HepG2 (cell line): Measurements from ENCODE around the gene IL1RAPL2. TPM values are rescaled to one million over a fixed set of nuclear protein-coding genes. Genes with fewer than 3 reads are reported as not detected.

Experiments
- ATAC-seq: fragments of 200-7000 bp; cut with Tn5 transposase; 3 replicates; pipeline ENCODE4 v1.9.1; 2020; ENCODE audit warnings: mild to moderate bottlenecking, moderate library complexity
- BruUV-seq: library from RNA; stranded (reverse); fragments of 400-500 nt; replicated peaks from 2 replicates; lab custom pipeline; 2021; lab: Mats Ljungman, UMichigan
- CTCF ChIA-PET: fragments of 300-600 bp; formaldehyde crosslinking; extraction: SDS; loops from one replicate; lab custom pipeline; 2021; ENCODE audit warnings: low total read pairs, inconsistent platforms, low intra/inter-chr PET ratio; lab: Yijun Ruan, JAX
- POLR2A ChIA-PET: fragments of 350-600 bp; sonication (Branson Sonifier 250); formaldehyde crosslinking; loops from one replicate; lab custom pipeline; 2020; ENCODE audit warnings: antibody characterized with exemption, inconsistent platforms; lab: Yijun Ruan, JAX
- DNase-seq: peaks from one replicate; pipeline ENCODE4 v3.0.0-alpha.2; 2015; ENCODE audit warnings: low spot score
- FAIRE-seq: peaks from 3 replicates; lab custom pipeline; 2011; peaks lifted over from hg19 to GRCh38; lab: Jason Lieb, UNC
- H2AFZ ChIP-seq: one replicate; pipeline ENCODE4 v1.6.1; 2011; ENCODE audit warnings: low read length, inconsistent platforms
- H3K27ac ChIP-seq: fragments of 300-600 bp; 3 replicates; pipeline ENCODE4 v1.8.0; 2011; ENCODE audit warnings: mixed run types, mild to moderate bottlenecking, mixed read lengths, low read length, inconsistent platforms; ENCODE audit not compliant: insufficient read depth; ENCODE audit errors: extremely low read length
- H3K27me3 ChIP-seq, 2 experiments: fragments of 200-600 bp in 1 of 2; 2 replicates in 1 of 2; 3 replicates in 1 of 2; pipeline versions ENCODE4 v1.6.0 to v1.8.0; 2011; ENCODE audit warnings: low read length in 2 of 2, mild to moderate bottlenecking in 2 of 2, moderate library complexity in 2 of 2, inconsistent platforms in 1 of 2; ENCODE audit not compliant: insufficient read depth in 2 of 2, control insufficient read depth in 1 of 2
- H3K36me3 ChIP-seq, 2 experiments: fragments of 200-600 bp in 1 of 2; replicated peaks in 1 of 2; 2 replicates in 1 of 2; 3 replicates in 1 of 2; pipeline versions ENCODE4 v1.5.1 to v1.8.0; 2011; ENCODE audit warnings: low read length in 2 of 2, inconsistent platforms in 1 of 2; ENCODE audit not compliant: insufficient read depth in 2 of 2, control insufficient read depth in 1 of 2
- H3K4me1 ChIP-seq: 2 replicates; pipeline ENCODE4 v1.5.1; 2012; ENCODE audit warnings: low read length, inconsistent platforms; ENCODE audit not compliant: insufficient read depth
- H3K4me2 ChIP-seq: 2 replicates; pipeline ENCODE4 v1.6.0; 2011; ENCODE audit warnings: low read depth, low read length, inconsistent platforms
- H3K4me3 ChIP-seq, 3 experiments: fragments of 200-600 bp in 1 of 3; sonication (generic), shearing (Covaris generic) in 1 of 3; replicated peaks in 1 of 3; 2 replicates each; pipeline ENCODE4 v1.5.1; 2011 to 2016; ENCODE audit warnings: low read length in 3 of 3, inconsistent platforms in 2 of 3, low read depth in 2 of 3, mild to moderate bottlenecking in 2 of 3, control low read depth in 1 of 3, mixed read lengths in 1 of 3; ENCODE audit not compliant: insufficient read depth in 1 of 3
- H3K79me2 ChIP-seq: one replicate; pipeline ENCODE4 v1.6.1; 2011; ENCODE audit warnings: low read length, inconsistent platforms; ENCODE audit not compliant: insufficient read depth
- H3K9ac ChIP-seq: 2 replicates; pipeline ENCODE4 v1.6.0; 2011; ENCODE audit warnings: mild to moderate bottlenecking, low read depth, low read length, inconsistent platforms; ENCODE audit not compliant: insufficient read depth
- H3K9me3 ChIP-seq: 2 replicates; pipeline ENCODE4 v1.5.1; 2012; ENCODE audit warnings: mild to moderate bottlenecking, low read length
- H4K20me1 ChIP-seq: 2 replicates; pipeline ENCODE4 v1.6.0; 2011; ENCODE audit warnings: inconsistent platforms, mild to moderate bottlenecking, low read length, moderate library complexity; ENCODE audit not compliant: insufficient read depth
- CHD2 ChIP-seq: IDR thresholded peaks from 2 replicates; pipeline ENCODE4 v1.6.1; 2011; ENCODE audit warnings: low read depth, low read length, improper control_type of control experiment
- IRF2 ChIP-seq: IDR thresholded peaks from 2 replicates; pipeline ENCODE4 v1.6.1; 2018; ENCODE audit warnings: missing genetic modification reagents, missing compliant biosample characterization
- NPAS2 ChIP-seq: sonication (generic); formaldehyde crosslinking; IDR thresholded peaks from 2 replicates; pipeline ENCODE4 v1.8.0; 2022; ENCODE audit warnings: mild to moderate bottlenecking, missing genetic modification reagents, borderline replicate concordance
- TAF15 ChIP-seq: fragments of 200-400 bp; formaldehyde crosslinking; IDR thresholded peaks from one replicate; pipeline ENCODE4 v1.6.1; 2018; ENCODE audit warnings: mild to moderate bottlenecking, low read depth, low read length; ENCODE audit not compliant: poor library complexity, severe bottlenecking
- XRCC5 ChIP-seq: fragments of 200-400 bp; formaldehyde crosslinking; optimal IDR thresholded peaks from 2 replicates; pipeline ENCODE3; 2017; ENCODE audit warnings: mild to moderate bottlenecking, low read length
- ZFP82 ChIP-seq: sonication (generic); formaldehyde crosslinking; IDR thresholded peaks from 2 replicates; pipeline ENCODE4 v1.5.1; 2020; ENCODE audit warnings: mild to moderate bottlenecking, missing genetic modification reagents, borderline replicate concordance
- ZNF326 ChIP-seq: sonication (generic); formaldehyde crosslinking; IDR thresholded peaks from 2 replicates; pipeline ENCODE4 v1.4.0; 2020; ENCODE audit warnings: missing genetic modification reagents, borderline replicate concordance
- ZNF790 ChIP-seq: sonication (generic); formaldehyde crosslinking; IDR thresholded peaks from 2 replicates; pipeline ENCODE4 v1.8.0; 2022; ENCODE audit warnings: missing genetic modification reagents, mild to moderate bottlenecking, borderline replicate concordance
- WGBS: methylation state at CpG from one replicate; pipeline ENCODE4 v1.1.6; 2017; ENCODE audit warnings: low lambda C conversion rate; 5-methylcytosine and 5-hydroxymethylcytosine counted together
- in situ Hi-C: cut with HindIII; loops from 2 replicates; pipeline ENCODE4 v1.10.0; 2017; ENCODE audit warnings: low pct_unique_long_range_greater_than_20kb; ENCODE audit not compliant: extremely low pct_ligation_motif_present
- intact Hi-C: fragments of 100-400 bp; cut with micrococcal nuclease; formaldehyde crosslinking; loops from one replicate; pipeline ENCODE4 v1.10.0; 2022; ENCODE audit not compliant: unreplicated experiment
- polyA plus RNA-seq, 8 experiments: library from polyadenylated mRNA; depleted of rRNA in 3 of 8; stranded (reverse) in 7 of 8; unstranded in 1 of 8; fragments of >200 nt; fragmentation: Illumina TruSeq in 4 of 8; extraction: Trizol in 4 of 8; gene quantifications; 2 replicates each; pipeline versions ENCODE4 v1.2.1 to v1.2.3, GENCODE V29; 2011 to 2016; ENCODE audit warnings: low read depth in 4 of 8, missing spikeins in 1 of 8, mixed read lengths in 1 of 8; ENCODE audit not compliant: insufficient read depth in 1 of 8
- total RNA-seq, 5 experiments: library from RNA; depleted of rRNA; stranded (reverse); fragments of >200 nt; fragmentation: Illumina TruSeq; extraction: Trizol; gene quantifications; 2 replicates each; pipeline ENCODE4 v1.2.3, GENCODE V29; 2016; ENCODE audit warnings: low read depth in 1 of 5
- TF ChIP-seq, protein P1 (sequence below): sonication (generic); formaldehyde crosslinking; IDR thresholded peaks from 2 replicates; pipeline ENCODE4 v1.5.0; 2020; ENCODE audit warnings: mild to moderate bottlenecking, missing genetic modification reagents
- TF ChIP-seq, protein P2 (sequence below): sonication (generic); formaldehyde crosslinking; IDR thresholded peaks from 2 replicates; pipeline ENCODE4 v1.4.0; 2020; ENCODE audit warnings: missing genetic modification reagents, low read depth, mild to moderate bottlenecking, borderline replicate concordance
- TF ChIP-seq, protein P3 (sequence below): sonication (generic); formaldehyde crosslinking; IDR thresholded peaks from 2 replicates; pipeline ENCODE4 v1.4.0; 2020; ENCODE audit warnings: missing genetic modification reagents, mild to moderate bottlenecking, borderline replicate concordance

IL1RAPL2 gene
- total and polyA plus RNA-seq, 2 of the 13 experiments (the other 11 are each of a cell fraction or from before 2014, with no cell fraction given) = not detected

DNA sequence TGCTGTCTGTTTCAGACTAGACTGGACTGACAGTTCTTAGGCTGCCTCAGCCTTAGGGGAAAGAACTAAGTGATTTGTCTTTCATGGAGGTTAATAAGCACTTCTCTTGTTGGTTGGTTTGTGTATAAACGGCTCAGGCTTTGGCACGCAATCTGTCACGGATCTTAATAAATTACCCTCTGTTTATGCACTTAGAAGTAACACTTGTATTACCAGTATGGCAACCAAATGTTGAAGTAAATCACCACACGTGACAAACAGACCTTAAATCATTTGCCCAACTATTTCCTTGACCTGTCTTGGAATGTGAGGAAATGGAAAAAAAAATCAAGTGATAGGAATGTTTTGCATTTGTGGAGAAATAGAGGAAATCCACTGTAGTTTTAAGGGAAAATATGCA lies 584.6 kb downstream of the IL1RAPL2 start:
- TF ChIP-seq, protein P1, sequence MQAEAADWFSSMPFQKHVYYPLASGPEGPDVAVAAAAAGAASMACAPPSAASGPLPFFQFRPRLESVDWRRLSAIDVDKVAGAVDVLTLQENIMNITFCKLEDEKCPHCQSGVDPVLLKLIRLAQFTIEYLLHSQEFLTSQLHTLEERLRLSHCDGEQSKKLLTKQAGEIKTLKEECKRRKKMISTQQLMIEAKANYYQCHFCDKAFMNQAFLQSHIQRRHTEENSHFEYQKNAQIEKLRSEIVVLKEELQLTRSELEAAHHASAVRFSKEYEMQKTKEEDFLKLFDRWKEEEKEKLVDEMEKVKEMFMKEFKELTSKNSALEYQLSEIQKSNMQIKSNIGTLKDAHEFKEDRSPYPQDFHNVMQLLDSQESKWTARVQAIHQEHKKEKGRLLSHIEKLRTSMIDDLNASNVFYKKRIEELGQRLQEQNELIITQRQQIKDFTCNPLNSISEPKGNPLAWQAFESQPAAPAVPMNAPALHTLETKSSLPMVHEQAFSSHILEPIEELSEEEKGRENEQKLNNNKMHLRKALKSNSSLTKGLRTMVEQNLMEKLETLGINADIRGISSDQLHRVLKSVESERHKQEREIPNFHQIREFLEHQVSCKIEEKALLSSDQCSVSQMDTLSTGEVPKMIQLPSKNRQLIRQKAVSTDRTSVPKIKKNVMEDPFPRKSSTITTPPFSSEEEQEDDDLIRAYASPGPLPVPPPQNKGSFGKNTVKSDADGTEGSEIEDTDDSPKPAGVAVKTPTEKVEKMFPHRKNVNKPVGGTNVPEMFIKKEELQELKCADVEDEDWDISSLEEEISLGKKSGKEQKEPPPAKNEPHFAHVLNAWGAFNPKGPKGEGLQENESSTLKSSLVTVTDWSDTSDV = no peak
- TF ChIP-seq IRF2 (CRISPR knock-in tag) = no peak
- TF ChIP-seq ZNF326 (CRISPR knock-in tag) = no peak
- H3K9ac ChIP-seq = no peak overlapping the region
- ChIA-PET POLR2A (no interaction called here), CTCF (no interaction called here)
- no TSS peak for BruUV-seq
- no peaks in the 10 kb centered on the region for H4K20me1 ChIP-seq
- no peak overlapping the region for H2AFZ ChIP-seq
- FAIRE-seq = no peak
- in situ Hi-C loops = no loop called here
- WGBS = 11% methylated on average over 2 of the region's 4 CpGs
- H3K4me3 ChIP-seq = no peak overlapping the region
- intact Hi-C loops = no loop called here
- no peaks in the 10 kb centered on the region for H3K27me3 ChIP-seq
- no peaks in the 10 kb centered on the region for H3K79me2 ChIP-seq
- H3K9me3 ChIP-seq = no peaks in the 10 kb centered on the region
- no peak overlapping the region for H3K4me2 ChIP-seq
- DNase-seq = no peak
- H3K27ac ChIP-seq = no peak overlapping the region
- H3K36me3 ChIP-seq = no peaks in the 10 kb centered on the region
- H3K4me1 ChIP-seq = no peaks in the 10 kb centered on the region
- no peak for ATAC-seq

DNA sequence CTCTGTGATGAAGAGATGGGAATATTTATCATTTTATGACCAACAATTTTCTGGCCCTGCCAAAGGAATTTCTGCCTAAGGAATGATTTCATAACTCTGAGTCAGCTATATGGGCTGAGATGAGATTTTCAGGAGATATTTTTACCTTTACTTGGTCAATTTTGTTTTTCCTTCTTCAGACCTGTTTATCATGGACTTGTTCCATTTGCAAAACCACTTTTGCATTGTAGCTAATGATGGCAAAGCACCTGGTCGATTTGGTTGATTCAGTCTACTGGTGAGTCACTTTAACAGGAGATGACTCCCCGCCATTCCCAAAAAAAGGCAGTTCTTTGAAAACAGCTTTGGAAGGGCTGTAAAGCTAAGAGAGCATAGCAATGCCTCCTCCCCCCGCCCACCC lies 601.2 kb downstream of the IL1RAPL2 start:
- FAIRE-seq (no peak), ATAC-seq (no peak)
- TF ChIP-seq ZFP82 (CRISPR knock-in tag) = no peak
- no peak for TF ChIP-seq ZNF790 (CRISPR knock-in tag)
- TF ChIP-seq, protein P2, sequence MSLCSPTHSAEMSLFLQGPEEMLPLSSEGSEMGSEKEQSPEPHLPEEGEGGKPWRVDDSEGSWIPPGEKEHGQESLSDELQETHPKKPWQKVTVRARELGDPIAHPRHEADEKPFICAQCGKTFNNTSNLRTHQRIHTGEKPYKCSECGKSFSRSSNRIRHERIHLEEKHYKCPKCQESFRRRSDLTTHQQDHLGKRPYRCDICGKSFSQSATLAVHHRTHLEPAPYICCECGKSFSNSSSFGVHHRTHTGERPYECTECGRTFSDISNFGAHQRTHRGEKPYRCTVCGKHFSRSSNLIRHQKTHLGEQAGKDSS = no peak
- no peak for TF ChIP-seq CHD2
- no peak for TF ChIP-seq TAF15
- TF ChIP-seq NPAS2 = no peak
- TF ChIP-seq, protein P3, sequence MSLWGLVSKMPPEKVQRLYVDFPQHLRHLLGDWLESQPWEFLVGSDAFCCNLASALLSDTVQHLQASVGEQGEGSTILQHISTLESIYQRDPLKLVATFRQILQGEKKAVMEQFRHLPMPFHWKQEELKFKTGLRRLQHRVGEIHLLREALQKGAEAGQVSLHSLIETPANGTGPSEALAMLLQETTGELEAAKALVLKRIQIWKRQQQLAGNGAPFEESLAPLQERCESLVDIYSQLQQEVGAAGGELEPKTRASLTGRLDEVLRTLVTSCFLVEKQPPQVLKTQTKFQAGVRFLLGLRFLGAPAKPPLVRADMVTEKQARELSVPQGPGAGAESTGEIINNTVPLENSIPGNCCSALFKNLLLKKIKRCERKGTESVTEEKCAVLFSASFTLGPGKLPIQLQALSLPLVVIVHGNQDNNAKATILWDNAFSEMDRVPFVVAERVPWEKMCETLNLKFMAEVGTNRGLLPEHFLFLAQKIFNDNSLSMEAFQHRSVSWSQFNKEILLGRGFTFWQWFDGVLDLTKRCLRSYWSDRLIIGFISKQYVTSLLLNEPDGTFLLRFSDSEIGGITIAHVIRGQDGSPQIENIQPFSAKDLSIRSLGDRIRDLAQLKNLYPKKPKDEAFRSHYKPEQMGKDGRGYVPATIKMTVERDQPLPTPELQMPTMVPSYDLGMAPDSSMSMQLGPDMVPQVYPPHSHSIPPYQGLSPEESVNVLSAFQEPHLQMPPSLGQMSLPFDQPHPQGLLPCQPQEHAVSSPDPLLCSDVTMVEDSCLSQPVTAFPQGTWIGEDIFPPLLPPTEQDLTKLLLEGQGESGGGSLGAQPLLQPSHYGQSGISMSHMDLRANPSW (CRISPR knock-in tag) = no peak
- no peak for TF ChIP-seq XRCC5

More for the DNA sequence above, 601.2 kb downstream of the IL1RAPL2 start:
- Histone ChIP-seq H3K27ac (no peak overlapping the region), H3K27me3 (no peaks in the 10 kb centered on the region), H4K20me1 (no peaks in the 10 kb centered on the region), H2AFZ (no peak overlapping the region), H3K9me3 (no peaks in the 10 kb centered on the region), H3K9ac (no peak overlapping the region), H3K4me2 (no peak overlapping the region), H3K4me3 (no peak overlapping the region), H3K79me2 (no peaks in the 10 kb centered on the region), H3K4me1 (no peaks in the 10 kb centered on the region), H3K36me3 (no peaks in the 10 kb centered on the region)
- WGBS = 0% methylated on average over 3 of the region's 3 CpGs
- CTCF ChIA-PET = no interaction called here
- no peak for DNase-seq
- intact Hi-C loops = no loop called here
- POLR2A ChIA-PET = no interaction called here
- in situ Hi-C loops = no loop called here
- BruUV-seq = no TSS peak
